Left ventricle myocardium inferior (tissue), 1 donor: ENCODE measurements around the gene AP3M1. TPM values are rescaled to one million over a fixed set of nuclear protein-coding genes. Genes with fewer than 3 reads are reported as not detected.

Experiments used
- DNase-seq: peaks from one replicate; pipeline ENCODE4 v3.0.0-alpha.2; 2020
- H3K27ac ChIP-seq: fragments of 200-600 bp; replicated peaks from 2 replicates; pipeline ENCODE4 v1.8.0; 2021
- H3K27me3 ChIP-seq: fragments of 200-600 bp; 2 replicates; pipeline ENCODE4 v1.8.0; 2021; ENCODE audit warnings: low read depth
- H3K36me3 ChIP-seq: fragments of 200-600 bp; 2 replicates; pipeline ENCODE4 v1.8.0; 2021
- H3K4me1 ChIP-seq: fragments of 200-600 bp; 2 replicates; pipeline ENCODE4 v1.8.0; 2021
- H3K4me3 ChIP-seq: fragments of 200-600 bp; 2 replicates; pipeline ENCODE4 v1.8.0; 2021; ENCODE audit warnings: mild to moderate bottlenecking, moderate library complexity
- H3K9me3 ChIP-seq: fragments of 200-600 bp; replicated peaks from 2 replicates; pipeline ENCODE4 v1.8.0; 2021
- CTCF ChIP-seq: fragments of 200-600 bp; IDR thresholded peaks from 2 replicates; pipeline ENCODE4 v1.8.0; 2021; ENCODE audit warnings: antibody characterized with exemption, mild to moderate bottlenecking, borderline replicate concordance
- intact Hi-C: fragments of 100-400 bp; cut with micrococcal nuclease; formaldehyde crosslinking; loops from one replicate; pipeline ENCODE4 v1.11.0; 2022
- total RNA-seq: library from RNA; stranded (reverse); fragmentation: NEBNext Ultra II Directional; extraction: Animal tissue kit (Norgen Biotek cat#: 25700); gene quantifications from one replicate; pipeline ENCODE4 v1.2.1, GENCODE V29; 2021
- donor health status: DM: no; HTN: yes; CAD: no; lungs with severe emphysema.

The AP3M1 gene
- total RNA-seq, 1 donor from 2014 or later: 30.6 TPM

- H3K27ac ChIP-seq: peak overlapping the region; percentile 45
- peaks cover 35% of the 10 kb centered on the region for H3K4me1 ChIP-seq
- no peaks in the 10 kb centered on the region for H3K27me3 ChIP-seq
- intact Hi-C loops: no loop called here
- peaks cover 99% of the 10 kb centered on the region for H3K36me3 ChIP-seq
- no peaks in the 10 kb centered on the region for H3K9me3 ChIP-seq
- no peak for DNase-seq
- TF ChIP-seq CTCF: no peak
- H3K4me3 ChIP-seq: no peak overlapping the region
These were observed 37.1 kb downstream of the AP3M1 start for GRCh38 chr10:74113546-74113945.

- TF ChIP-seq CTCF: no peak
- intact Hi-C loops: no loop called here
- DNase-seq: no peak
- Histone ChIP-seq H3K27me3 (no peaks in the 10 kb centered on the region), H3K36me3 (peaks cover 99% of the 10 kb centered on the region), H3K4me3 (no peak overlapping the region), H3K27ac (no peak overlapping the region), H3K9me3 (no peaks in the 10 kb centered on the region), H3K4me1 (peaks cover 29% of the 10 kb centered on the region)
These were observed 38.8 kb downstream of the AP3M1 start for GRCh38 chr10:74111799-74112198.

GRCh38 chr10:74110120-74110519 is 40.5 kb downstream of the AP3M1 start:
- no peak for TF ChIP-seq CTCF
- H3K9me3 ChIP-seq: no peaks in the 10 kb centered on the region
- intact Hi-C loops: no loop called here
- H3K36me3 ChIP-seq: peaks cover 99% of the 10 kb centered on the region
- no peak for DNase-seq
- no peak overlapping the region for H3K4me3 ChIP-seq
- H3K4me1 ChIP-seq: peaks cover 25% of the 10 kb centered on the region
- no peak overlapping the region for H3K27ac ChIP-seq
- no peaks in the 10 kb centered on the region for H3K27me3 ChIP-seq

GRCh38 chr10:74109452-74109851 is 41.2 kb downstream of the AP3M1 start:
- no peak overlapping the region for H3K4me3 ChIP-seq
- intact Hi-C loops: no loop called here
- no peak for TF ChIP-seq CTCF
- H3K36me3 ChIP-seq: peaks cover 99% of the 10 kb centered on the region
- peaks cover 25% of the 10 kb centered on the region for H3K4me1 ChIP-seq
- no peak overlapping the region for H3K27ac ChIP-seq
- DNase-seq: no peak
- H3K9me3 ChIP-seq: no peaks in the 10 kb centered on the region
- H3K27me3 ChIP-seq: no peaks in the 10 kb centered on the region

- Histone ChIP-seq H3K4me3 (no peak overlapping the region), H3K27ac (no peak overlapping the region), H3K4me1 (peaks cover 8% of the 10 kb centered on the region), H3K36me3 (peaks cover 100% of the 10 kb centered on the region), H3K27me3 (no peaks in the 10 kb centered on the region), H3K9me3 (no peaks in the 10 kb centered on the region)
- TF ChIP-seq CTCF: no peak
- intact Hi-C loops: no loop called here
- no peak for DNase-seq
These were observed 43.2 kb downstream of the AP3M1 start for GRCh38 chr10:74107391-74107790.

- DNase-seq: no peak
- Histone ChIP-seq H3K9me3 (no peaks in the 10 kb centered on the region), H3K27ac (no peak overlapping the region), H3K4me1 (peaks cover 6% of the 10 kb centered on the region), H3K4me3 (no peak overlapping the region), H3K27me3 (no peaks in the 10 kb centered on the region), H3K36me3 (peaks cover 98% of the 10 kb centered on the region)
- TF ChIP-seq CTCF: no peak
- intact Hi-C loops: no loop called here
These were observed 45.6 kb downstream of the AP3M1 start for GRCh38 chr10:74104996-74105395.
